WTC11 (cell line): ENCODE results near the gene GPN2. TPM values are rescaled to one million over a fixed set of nuclear protein-coding genes. Genes with fewer than 3 reads are reported as not detected.

Source experiments
- ATAC-seq: fragments of 200-7000 bp; cut with Tn5 transposase; 2 replicates; pipeline ENCODE4 v1.10.0; 2021; ENCODE audit warnings: mild to moderate bottlenecking, moderate library complexity
- CTCF ChIA-PET: fragments of 300-600 bp; sonication (Branson Sonifier 250); formaldehyde crosslinking; loops from one replicate; lab custom pipeline; 2021; ENCODE audit warnings: antibody characterized with exemption; lab: Charles Lee
- POLR2A ChIA-PET: fragments of 350-600 bp; sonication (Branson Sonifier 250); formaldehyde crosslinking; loops from one replicate; lab custom pipeline; 2021; ENCODE audit warnings: antibody characterized with exemption; lab: Charles Lee
- DNase-seq: peaks from one replicate; pipeline ENCODE4 v3.0.0; 2021; ENCODE audit warnings: low spot score
- H3K27ac Mint-ChIP-seq: 2 replicates; pipeline ENCODE4 v1.8.0; 2021; ENCODE audit warnings: mixed read lengths
- H3K27me3 Mint-ChIP-seq: 2 replicates; pipeline ENCODE4 v1.8.0; 2021; ENCODE audit warnings: low read depth, mild to moderate bottlenecking, moderate library complexity, mixed read lengths
- H3K36me3 Mint-ChIP-seq: 2 replicates; pipeline ENCODE4 v1.8.0; 2021; ENCODE audit warnings: mixed read lengths
- H3K4me1 Mint-ChIP-seq: 2 replicates; pipeline ENCODE4 v1.8.0; 2022; ENCODE audit warnings: mixed read lengths
- H3K4me3 Mint-ChIP-seq: 2 replicates; pipeline ENCODE4 v1.8.0; 2021; ENCODE audit warnings: mild to moderate bottlenecking, moderate library complexity, mixed read lengths
- H3K9me3 Mint-ChIP-seq: 2 replicates; pipeline ENCODE4 v1.8.0; 2021; ENCODE audit warnings: mixed read lengths
- AFF4 ChIP-seq: sonication (generic); formaldehyde crosslinking; IDR thresholded peaks from 2 replicates; pipeline ENCODE4 v1.8.1; 2023; ENCODE audit warnings: mild to moderate bottlenecking, missing genetic modification reagents, borderline replicate concordance
- ARID4B ChIP-seq: sonication (generic); formaldehyde crosslinking; IDR thresholded peaks from 2 replicates; pipeline ENCODE4 v1.8.0; 2023; ENCODE audit warnings: missing genetic modification reagents, mild to moderate bottlenecking, borderline replicate concordance
- GABPB1 ChIP-seq: sonication (generic); formaldehyde crosslinking; IDR thresholded peaks from 2 replicates; pipeline ENCODE4 v1.8.1; 2023; ENCODE audit warnings: mild to moderate bottlenecking, missing genetic modification reagents
- MAX ChIP-seq: sonication (generic); formaldehyde crosslinking; IDR thresholded peaks from 2 replicates; pipeline ENCODE4 v1.8.0; 2022; ENCODE audit warnings: mild to moderate bottlenecking, missing genetic modification reagents
- MXD4 ChIP-seq: fragments of 250-450 bp; sonication (Bioruptor Pico); IDR thresholded peaks from 2 replicates; pipeline ENCODE4 v1.8.0; 2021; ENCODE audit warnings: mild to moderate bottlenecking, moderate library complexity, borderline replicate concordance
- PRDM15 ChIP-seq: sonication (generic); formaldehyde crosslinking; IDR thresholded peaks from 2 replicates; pipeline ENCODE4 v1.8.0; 2022; ENCODE audit warnings: missing genetic modification reagents
- PREB ChIP-seq: sonication (generic); formaldehyde crosslinking; IDR thresholded peaks from 2 replicates; pipeline ENCODE4 v1.8.1; 2022; ENCODE audit warnings: mild to moderate bottlenecking, missing genetic modification reagents, moderate library complexity, borderline replicate concordance
- PRRX2 ChIP-seq: fragments of 250-450 bp; sonication (Bioruptor Pico); IDR thresholded peaks from 2 replicates; pipeline ENCODE4 v1.8.0; 2021; ENCODE audit warnings: mild to moderate bottlenecking
- SMAD3 ChIP-seq: sonication (generic); formaldehyde crosslinking; IDR thresholded peaks from 2 replicates; pipeline ENCODE4 v1.8.0; 2022; ENCODE audit warnings: missing genetic modification reagents, mild to moderate bottlenecking, borderline replicate concordance
- STAT6 ChIP-seq: sonication (generic); formaldehyde crosslinking; conservative IDR thresholded peaks from 2 replicates; pipeline ENCODE4 v1.8.1; 2023; ENCODE audit warnings: mild to moderate bottlenecking, low read depth, missing genetic modification reagents, moderate library complexity
- TP53 ChIP-seq: sonication (generic); formaldehyde crosslinking; IDR thresholded peaks from 2 replicates; pipeline ENCODE4 v1.8.1; 2023; ENCODE audit warnings: mild to moderate bottlenecking, missing genetic modification reagents
- USF1 ChIP-seq: sonication (generic); formaldehyde crosslinking; IDR thresholded peaks from 2 replicates; pipeline ENCODE4 v1.8.0; 2022; ENCODE audit warnings: mild to moderate bottlenecking, missing genetic modification reagents
- ZMAT4 ChIP-seq: fragments of 250-450 bp; sonication (Bioruptor Pico); IDR thresholded peaks from 2 replicates; pipeline ENCODE4 v1.9.0; 2021; ENCODE audit warnings: mild to moderate bottlenecking
- ZNF263 ChIP-seq: sonication (generic); formaldehyde crosslinking; IDR thresholded peaks from 2 replicates; pipeline ENCODE4 v1.8.1; 2022; ENCODE audit warnings: low read depth, mild to moderate bottlenecking, moderate library complexity, missing genetic modification reagents
- total RNA-seq: library from RNA; stranded (reverse); gene quantifications from 3 replicates; pipeline ENCODE4 v1.2.3, GENCODE V29; 2021

Gene GPN2
- total RNA-seq, 1 experiment from 2014 or later = 38.5 TPM

GRCh38 chr1:26910343-26911160 is 20.5 kb upstream of the GPN2 start (continued):
- TF ChIP-seq AFF4 (CRISPR knock-in tag) (no peak), GABPB1 (CRISPR knock-in tag) (peak; percentile 59), MXD4 (no peak), STAT6 (no peak), SMAD3 (CRISPR knock-in tag) (no peak), ARID4B (no peak), USF1 (CRISPR knock-in tag) (no peak)

- no peaks in the 10 kb centered on the region for H3K9me3 Mint-ChIP-seq
Measured at GRCh38 chr1:26909951-26910342, 19.9 kb upstream of the GPN2 start.

More at GRCh38 chr1:26909951-26910342, 19.9 kb upstream of the GPN2 start:
- DNase-seq (no peak), ATAC-seq (no peak)
- H3K27me3 Mint-ChIP-seq = peaks cover 10% of the 10 kb centered on the region; the same call in 1 of the 2 replicates
- H3K4me1 Mint-ChIP-seq = no peaks in the 10 kb centered on the region
- H3K4me3 Mint-ChIP-seq = no peak overlapping the region
- TF ChIP-seq TP53 (CRISPR knock-in tag) (no peak), MAX (CRISPR knock-in tag) (no peak), PREB (CRISPR knock-in tag) (no peak), ZNF263 (CRISPR knock-in tag) (no peak), PRDM15 (CRISPR knock-in tag) (no peak), PRRX2 (CRISPR knock-in tag) (no peak), ZMAT4 (CRISPR knock-in tag) (no peak), GABPB1 (CRISPR knock-in tag) (no peak)
- no peaks in the 10 kb centered on the region for H3K36me3 Mint-ChIP-seq
- ChIA-PET POLR2A (no interaction called here), CTCF (interaction anchor here (1.6 kb wide), 1 partner anchor 23 kb away, joined by 4 read pairs; no protein-coding TSS in a partner anchor)
- no peak overlapping the region for H3K27ac Mint-ChIP-seq
